Keratinocyte (primary cell): Measurements from ENCODE around the gene PRKAG3. TPM values are rescaled to one million over a fixed set of nuclear protein-coding genes. Genes with fewer than 3 reads are reported as not detected.

Experiments
- DNase-seq: peaks from one replicate; pipeline ENCODE4 v3.0.0-alpha.2; 2011; ENCODE audit warnings: low read depth, missing footprints, low spot score
- FAIRE-seq: peaks from 2 replicates; lab custom pipeline; 2011; peaks lifted over from hg19 to GRCh38; lab: Jason Lieb, UNC
- H2AFZ ChIP-seq: 2 replicates; pipeline ENCODE4 v1.6.0; 2012; ENCODE audit warnings: low read length, control low read depth, inconsistent platforms; ENCODE audit not compliant: control insufficient read depth
- H3K27ac ChIP-seq: 2 replicates; pipeline ENCODE4 v1.5.1; 2011; ENCODE audit warnings: low read length; ENCODE audit not compliant: control insufficient read depth, insufficient read depth
- H3K27me3 ChIP-seq: 3 replicates; pipeline ENCODE4 v1.6.0; 2011; ENCODE audit warnings: low read length; ENCODE audit not compliant: control insufficient read depth, insufficient read depth; ENCODE audit errors: extremely low read depth
- H3K36me3 ChIP-seq, 2 experiments: 2 replicates in 1 of 2; 3 replicates in 1 of 2; pipeline ENCODE4 v1.5.1; 2011; ENCODE audit warnings: low read length in 2 of 2, mild to moderate bottlenecking in 1 of 2; ENCODE audit not compliant: control insufficient read depth in 2 of 2, insufficient read depth in 2 of 2; ENCODE audit errors: extremely low read depth in 1 of 2
- H3K4me1 ChIP-seq: 3 replicates; pipeline ENCODE4 v1.5.1; 2011; ENCODE audit warnings: low read length; ENCODE audit not compliant: control insufficient read depth, insufficient read depth; ENCODE audit errors: extremely low read depth
- H3K4me2 ChIP-seq: 3 replicates; pipeline ENCODE4 v1.6.0; 2011; ENCODE audit warnings: low read depth, low read length; ENCODE audit not compliant: control insufficient read depth, insufficient read depth; ENCODE audit errors: extremely low read depth
- H3K4me3 ChIP-seq, 3 experiments: fragments of 200-600 bp in 1 of 3; sonication (generic) in 1 of 3; 2 replicates in 2 of 3; 3 replicates in 1 of 3; pipeline ENCODE4 v1.5.1; 2011 to 2016; ENCODE audit warnings: low read length in 3 of 3, mild to moderate bottlenecking in 3 of 3, control low read depth in 2 of 3, inconsistent platforms in 1 of 3, low read depth in 1 of 3, mixed read lengths in 1 of 3, mixed run types in 1 of 3, moderate library complexity in 1 of 3; ENCODE audit not compliant: control insufficient read depth in 2 of 3, insufficient read depth in 2 of 3; ENCODE audit errors: extremely low read depth in 1 of 3
- H3K79me2 ChIP-seq: 2 replicates; pipeline ENCODE4 v1.6.0; 2012; ENCODE audit warnings: low read length; ENCODE audit not compliant: control insufficient read depth, insufficient read depth
- H3K9ac ChIP-seq: 3 replicates; pipeline ENCODE4 v1.6.0; 2011; ENCODE audit warnings: low read length; ENCODE audit not compliant: control insufficient read depth, insufficient read depth; ENCODE audit errors: extremely low read depth
- H3K9me1 ChIP-seq: 3 replicates; pipeline ENCODE4 v1.6.0; 2011; ENCODE audit warnings: low read length; ENCODE audit not compliant: control insufficient read depth, insufficient read depth; ENCODE audit errors: extremely low read depth
- H3K9me3 ChIP-seq: 2 replicates; pipeline ENCODE4 v1.5.1; 2012; ENCODE audit warnings: low read depth, low read length; ENCODE audit not compliant: control insufficient read depth
- H4K20me1 ChIP-seq: 3 replicates; pipeline ENCODE4 v1.6.0; 2011; ENCODE audit warnings: low read length; ENCODE audit not compliant: control insufficient read depth, insufficient read depth; ENCODE audit errors: extremely low read depth
- EZH2 ChIP-seq: IDR thresholded peaks from one replicate; pipeline ENCODE4 v1.6.1; 2012; ENCODE audit warnings: inconsistent platforms, mild to moderate bottlenecking, low read length, moderate library complexity
- dilution Hi-C: fragments of 300-500 bp; cut with MboI; formaldehyde crosslinking; loops from one replicate; pipeline ENCODE4 v1.7.0; 2020; ENCODE audit warnings: low sequenced_read_pairs; ENCODE audit not compliant: extremely low pct_ligation_motif_present
- polyA plus RNA-seq, 5 experiments: library from polyadenylated mRNA; depleted of rRNA in 3 of 5; stranded (reverse) in 3 of 5; stranded (forward) in 1 of 5; unstranded in 1 of 5; fragments of >200 nt; gene quantifications; 1 replicate in 1 of 5; 2 replicates in 3 of 5; 3 replicates in 1 of 5; pipeline versions ENCODE4 v1.2.1 to v1.2.3, GENCODE V29; 2011 to 2012; ENCODE audit warnings: missing spikeins in 2 of 5, low read depth in 1 of 5, low replicate concordance in 1 of 5
- TF ChIP-seq, protein P1 (sequence below), 3 experiments: IDR thresholded peaks in 1 of 3; conservative IDR thresholded peaks in 1 of 3; optimal IDR thresholded peaks in 1 of 3; 2 replicates in 2 of 3; 3 replicates in 1 of 3; pipeline versions ENCODE3 to v1.5.1; 2011; ENCODE audit warnings: low read length in 3 of 3, mild to moderate bottlenecking in 3 of 3, moderate library complexity in 2 of 3, control low read depth in 1 of 3, inconsistent platforms in 1 of 3; ENCODE audit not compliant: insufficient read depth in 2 of 3; ENCODE audit errors: extremely low read depth in 1 of 3

PRKAG3 gene
- polyA plus RNA-seq, 1 donor (not counting 4 experiments of a cell fraction or from before 2014, with no cell fraction given), result not detected

GRCh38 chr2:218827701-218828476 is 3.7 kb downstream of the PRKAG3 start:
- Histone ChIP-seq H4K20me1 (no peaks in the 10 kb centered on the region), H3K27ac (no peak overlapping the region), H3K4me3 (no peak overlapping the region), H3K4me1 (peaks cover 4% of the 10 kb centered on the region), H2AFZ (no peak overlapping the region), H3K9me1 (no peaks in the 10 kb centered on the region), H3K4me2 (no peak overlapping the region), H3K9me3 (no peaks in the 10 kb centered on the region), H3K27me3 (peaks cover 10% of the 10 kb centered on the region), H3K79me2 (no peaks in the 10 kb centered on the region), H3K36me3 (no peaks in the 10 kb centered on the region), H3K9ac (no peak overlapping the region)
- dilution Hi-C loops, result no loop called here
- FAIRE-seq (no peak), DNase-seq (no peak)
- no peak for TF ChIP-seq EZH2
- TF ChIP-seq, protein P1, sequence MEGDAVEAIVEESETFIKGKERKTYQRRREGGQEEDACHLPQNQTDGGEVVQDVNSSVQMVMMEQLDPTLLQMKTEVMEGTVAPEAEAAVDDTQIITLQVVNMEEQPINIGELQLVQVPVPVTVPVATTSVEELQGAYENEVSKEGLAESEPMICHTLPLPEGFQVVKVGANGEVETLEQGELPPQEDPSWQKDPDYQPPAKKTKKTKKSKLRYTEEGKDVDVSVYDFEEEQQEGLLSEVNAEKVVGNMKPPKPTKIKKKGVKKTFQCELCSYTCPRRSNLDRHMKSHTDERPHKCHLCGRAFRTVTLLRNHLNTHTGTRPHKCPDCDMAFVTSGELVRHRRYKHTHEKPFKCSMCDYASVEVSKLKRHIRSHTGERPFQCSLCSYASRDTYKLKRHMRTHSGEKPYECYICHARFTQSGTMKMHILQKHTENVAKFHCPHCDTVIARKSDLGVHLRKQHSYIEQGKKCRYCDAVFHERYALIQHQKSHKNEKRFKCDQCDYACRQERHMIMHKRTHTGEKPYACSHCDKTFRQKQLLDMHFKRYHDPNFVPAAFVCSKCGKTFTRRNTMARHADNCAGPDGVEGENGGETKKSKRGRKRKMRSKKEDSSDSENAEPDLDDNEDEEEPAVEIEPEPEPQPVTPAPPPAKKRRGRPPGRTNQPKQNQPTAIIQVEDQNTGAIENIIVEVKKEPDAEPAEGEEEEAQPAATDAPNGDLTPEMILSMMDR (optimal IDR thresholded peaks at IDR 0.05 in 1 of 3, IDR thresholded peaks at IDR 0.05 in 1 of 3, conservative IDR thresholded peaks at IDR 0.05 in 1 of 3; ENCODE audit: extremely low read depth in 1 of 3, insufficient read depth in 2 of 3, low read length in 3 of 3), result no peak

GRCh38 chr2:218826791-218827190 is 4.8 kb downstream of the PRKAG3 start:
- dilution Hi-C loops, result no loop called here
- H3K4me2 ChIP-seq, result no peak overlapping the region
- H3K4me3 ChIP-seq, result no peak overlapping the region
- FAIRE-seq, result no peak
- no peaks in the 10 kb centered on the region for H3K9me1 ChIP-seq
- no peaks in the 10 kb centered on the region for H3K9me3 ChIP-seq
- peaks cover 7% of the 10 kb centered on the region for H3K27me3 ChIP-seq
- no peaks in the 10 kb centered on the region for H3K79me2 ChIP-seq
- no peak overlapping the region for H3K27ac ChIP-seq
- no peak overlapping the region for H3K9ac ChIP-seq
- no peaks in the 10 kb centered on the region for H3K36me3 ChIP-seq
- no peak for DNase-seq
- no peaks in the 10 kb centered on the region for H4K20me1 ChIP-seq
- TF ChIP-seq, protein P1 (optimal IDR thresholded peaks at IDR 0.05 in 1 of 3, IDR thresholded peaks at IDR 0.05 in 1 of 3, conservative IDR thresholded peaks at IDR 0.05 in 1 of 3; ENCODE audit: extremely low read depth in 1 of 3, insufficient read depth in 2 of 3, low read length in 3 of 3), result no peak
- TF ChIP-seq EZH2, result no peak
- no peak overlapping the region for H2AFZ ChIP-seq
- H3K4me1 ChIP-seq, result no peaks in the 10 kb centered on the region
